Mesendoderm (in vitro differentiated cells): Measurements from ENCODE around the gene SRGAP3.

Experiments used
- DNase-seq: peaks from one replicate; pipeline ENCODE4 v3.0.0; 2013
- H2AK5ac ChIP-seq: 2 replicates; pipeline ENCODE4 v1.6.1; 2013; ENCODE audit warnings: low read length, inconsistent platforms
- H2BK120ac ChIP-seq: 2 replicates; pipeline ENCODE4 v1.6.1; 2013; ENCODE audit warnings: low read depth, mild to moderate bottlenecking, low read length, moderate library complexity, mixed read lengths
- H2BK15ac ChIP-seq: replicated peaks from 2 replicates; pipeline ENCODE4 v1.6.1; 2013; ENCODE audit warnings: low read depth, mild to moderate bottlenecking, moderate library complexity
- H2BK5ac ChIP-seq: 2 replicates; pipeline ENCODE4 v1.6.1; 2013; ENCODE audit warnings: low read length, inconsistent platforms
- H3K18ac ChIP-seq: 2 replicates; pipeline ENCODE4 v1.6.1; 2013; ENCODE audit warnings: mild to moderate bottlenecking, low read length, mixed read lengths
- H3K23ac ChIP-seq: one replicate; pipeline ENCODE4 v1.6.1; 2013; ENCODE audit warnings: low read length
- H3K27ac ChIP-seq: 2 replicates; pipeline ENCODE4 v1.5.1; 2013; ENCODE audit warnings: low read depth, mild to moderate bottlenecking, inconsistent platforms, low read length, moderate library complexity
- H3K27me3 ChIP-seq: 2 replicates; pipeline ENCODE4 v1.6.1; 2013; ENCODE audit warnings: low read length, control low read depth, mild to moderate bottlenecking, inconsistent platforms; ENCODE audit not compliant: insufficient read depth, poor library complexity
- H3K36me3 ChIP-seq: 2 replicates; pipeline ENCODE4 v1.6.1; 2013; ENCODE audit warnings: low read length, inconsistent platforms; ENCODE audit not compliant: control insufficient read depth, insufficient read depth
- H3K4ac ChIP-seq: one replicate; pipeline ENCODE4 v1.6.1; 2013; ENCODE audit warnings: low read depth, mild to moderate bottlenecking, low read length, moderate library complexity
- H3K4me1 ChIP-seq: 2 replicates; pipeline ENCODE4 v1.6.1; 2013; ENCODE audit warnings: low read depth, low read length, inconsistent platforms; ENCODE audit not compliant: control insufficient read depth
- H3K4me2 ChIP-seq: 2 replicates; pipeline ENCODE4 v1.6.1; 2013; ENCODE audit warnings: low read length
- H3K4me3 ChIP-seq: 2 replicates; pipeline ENCODE4 v1.5.1; 2013; ENCODE audit warnings: mild to moderate bottlenecking, low read length
- H3K56ac ChIP-seq: one replicate; pipeline ENCODE4 v1.6.1; 2013; ENCODE audit warnings: low read length
- H3K79me1 ChIP-seq: 2 replicates; pipeline ENCODE4 v1.6.1; 2013; ENCODE audit warnings: low read length, inconsistent platforms
- H3K79me2 ChIP-seq: 2 replicates; pipeline ENCODE4 v1.6.1; 2013; ENCODE audit warnings: mild to moderate bottlenecking, low read length; ENCODE audit not compliant: control insufficient read depth, insufficient read depth
- H3K9ac ChIP-seq: 2 replicates; pipeline ENCODE4 v1.6.1; 2013; ENCODE audit warnings: low read length, inconsistent platforms
- H4K5ac ChIP-seq: one replicate; pipeline ENCODE4 v1.6.1; 2013; ENCODE audit warnings: low read length
- H4K8ac ChIP-seq: one replicate; pipeline ENCODE4 v1.6.1; 2013; ENCODE audit warnings: low read depth, mild to moderate bottlenecking, control low read depth, low read length, moderate library complexity
- WGBS: extraction: QIAGEN DNeasy Blood & Tissue Kit; methylation state at CpG from one replicate; pipeline ENCODE4 v1.1.7; 2013; ENCODE audit warnings: low lambda C conversion rate, missing lambda C conversion rate; ENCODE audit not compliant: insufficient coverage; ENCODE audit errors: extremely low coverage; 5-methylcytosine and 5-hydroxymethylcytosine counted together

SRGAP3 gene

GRCh38 chr3:9045371-9045770 is 204.1 kb downstream of the SRGAP3 start:
- Histone ChIP-seq H2BK5ac (no peak overlapping the region), H3K4me1 (no peaks in the 10 kb centered on the region), H3K18ac (no peak overlapping the region), H3K36me3 (no peaks in the 10 kb centered on the region), H4K8ac (no peak overlapping the region), H3K4me3 (no peak overlapping the region), H3K56ac (no peak overlapping the region), H2BK120ac (no peak overlapping the region), H4K5ac (no peak overlapping the region), H3K27ac (no peak overlapping the region), H3K4me2 (no peak overlapping the region), H3K23ac (no peak overlapping the region), H2BK15ac (no peak overlapping the region), H3K9ac (no peak overlapping the region), H3K27me3 (no peaks in the 10 kb centered on the region), H3K79me2 (no peaks in the 10 kb centered on the region), H2AK5ac (no peak overlapping the region), H3K4ac (no peak overlapping the region), H3K79me1 (no peaks in the 10 kb centered on the region)
- WGBS: no CpG with 5 or more reads among the region's 7 CpGs
- DNase-seq: no peak

GRCh38 chr3:9043063-9043462 is 206.4 kb downstream of the SRGAP3 start:
- Histone ChIP-seq H3K79me2 (no peaks in the 10 kb centered on the region), H3K23ac (no peak overlapping the region), H3K4me1 (no peaks in the 10 kb centered on the region), H4K5ac (no peak overlapping the region), H3K27ac (no peak overlapping the region), H3K4me3 (no peak overlapping the region), H3K18ac (no peak overlapping the region), H3K36me3 (no peaks in the 10 kb centered on the region), H3K56ac (no peak overlapping the region), H3K79me1 (no peaks in the 10 kb centered on the region), H2BK5ac (no peak overlapping the region), H2BK120ac (no peak overlapping the region), H2BK15ac (no peak overlapping the region), H2AK5ac (no peak overlapping the region), H3K27me3 (no peaks in the 10 kb centered on the region), H3K4me2 (no peak overlapping the region), H4K8ac (no peak overlapping the region), H3K4ac (no peak overlapping the region), H3K9ac (no peak overlapping the region)
- DNase-seq: no peak
- no CpG with 5 or more reads among the region's 6 CpGs for WGBS

DNA sequence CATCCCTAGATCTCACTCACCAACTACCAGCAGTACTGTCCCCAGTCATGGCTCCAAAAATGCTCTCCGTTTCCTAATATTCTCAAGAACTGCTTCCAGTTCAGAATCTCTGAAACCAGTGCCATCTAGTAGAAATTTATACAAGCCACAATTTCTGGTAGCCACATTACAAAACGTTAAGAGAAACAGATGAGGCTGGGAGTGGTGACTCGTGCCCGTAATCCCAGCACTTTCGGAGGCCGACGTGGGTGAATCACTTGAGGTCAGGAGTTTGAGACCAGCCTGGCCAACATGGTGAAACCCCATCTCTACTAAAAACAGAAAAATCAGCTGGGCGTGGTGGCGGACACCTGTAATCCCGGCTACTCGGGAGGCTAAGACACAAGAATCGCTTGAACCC is 207.8 kb downstream of the SRGAP3 start:
- Histone ChIP-seq H4K5ac (no peak overlapping the region), H3K4ac (no peak overlapping the region), H3K79me1 (no peaks in the 10 kb centered on the region), H2BK15ac (no peak overlapping the region), H2BK5ac (no peak overlapping the region), H3K9ac (no peak overlapping the region), H2BK120ac (no peak overlapping the region), H3K56ac (no peak overlapping the region), H2AK5ac (no peak overlapping the region), H3K4me1 (no peaks in the 10 kb centered on the region), H3K4me2 (no peak overlapping the region), H3K27me3 (no peaks in the 10 kb centered on the region), H4K8ac (no peak overlapping the region), H3K27ac (no peak overlapping the region), H3K18ac (no peak overlapping the region), H3K23ac (no peak overlapping the region), H3K4me3 (no peak overlapping the region), H3K36me3 (no peaks in the 10 kb centered on the region), H3K79me2 (no peaks in the 10 kb centered on the region)
- no peak for DNase-seq
- WGBS: no CpG with 5 or more reads among the region's 12 CpGs

DNA sequence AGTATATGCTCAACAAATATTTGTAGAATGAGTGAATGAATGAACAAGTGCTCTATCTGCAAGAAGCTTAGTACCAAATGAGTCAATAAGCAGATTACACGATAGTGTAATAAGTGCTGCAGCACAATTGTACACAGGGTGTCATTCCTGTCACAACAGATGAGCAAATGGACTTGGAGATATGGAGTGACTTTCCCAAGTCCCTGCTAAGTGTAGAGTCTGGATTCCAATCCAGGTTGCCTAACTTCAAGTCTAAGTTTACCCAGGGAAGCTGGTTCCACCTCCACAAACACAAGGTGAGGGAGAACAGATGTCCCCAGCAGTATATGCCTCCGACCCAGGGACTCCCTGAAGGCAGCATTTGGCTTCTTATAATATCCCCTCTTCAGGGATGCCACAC is 208.4 kb downstream of the SRGAP3 start:
- Histone ChIP-seq H4K5ac (no peak overlapping the region), H3K4me1 (peaks cover 3% of the 10 kb centered on the region), H2BK120ac (no peak overlapping the region), H3K56ac (no peak overlapping the region), H3K27me3 (no peaks in the 10 kb centered on the region), H3K4me2 (no peak overlapping the region), H4K8ac (no peak overlapping the region), H3K4ac (no peak overlapping the region), H3K79me2 (no peaks in the 10 kb centered on the region), H3K9ac (no peak overlapping the region), H3K79me1 (no peaks in the 10 kb centered on the region), H3K4me3 (no peak overlapping the region), H3K18ac (no peak overlapping the region), H3K36me3 (no peaks in the 10 kb centered on the region), H2AK5ac (no peak overlapping the region), H2BK5ac (no peak overlapping the region), H2BK15ac (no peak overlapping the region), H3K27ac (no peak overlapping the region), H3K23ac (no peak overlapping the region)
- no peak for DNase-seq
- no CpG with 5 or more reads among the region's 2 CpGs for WGBS

- H3K9ac ChIP-seq: no peak overlapping the region
- H3K56ac ChIP-seq: no peak overlapping the region
- H3K4me2 ChIP-seq: no peak overlapping the region
- no peaks in the 10 kb centered on the region for H3K79me2 ChIP-seq
- H3K36me3 ChIP-seq: no peaks in the 10 kb centered on the region
- no peaks in the 10 kb centered on the region for H3K79me1 ChIP-seq
- H2BK5ac ChIP-seq: no peak overlapping the region
- no peak for DNase-seq
- H3K18ac ChIP-seq: no peak overlapping the region
- H3K27ac ChIP-seq: no peak overlapping the region
- H4K5ac ChIP-seq: no peak overlapping the region
- no peak overlapping the region for H2BK120ac ChIP-seq
- no peak overlapping the region for H2BK15ac ChIP-seq
- no peak overlapping the region for H2AK5ac ChIP-seq
- no peak overlapping the region for H3K4me3 ChIP-seq
- no CpG with 5 or more reads among the region's 12 CpGs for WGBS
- no peaks in the 10 kb centered on the region for H3K27me3 ChIP-seq
- H4K8ac ChIP-seq: no peak overlapping the region
- no peak overlapping the region for H3K4ac ChIP-seq
- peaks cover 4% of the 10 kb centered on the region for H3K4me1 ChIP-seq
- H3K23ac ChIP-seq: no peak overlapping the region
Observed at GRCh38 chr3:9037144-9037711, 212.2 kb downstream of the SRGAP3 start.

- Histone ChIP-seq H3K23ac (no peak overlapping the region), H3K4me1 (peaks cover 4% of the 10 kb centered on the region), H3K27me3 (no peaks in the 10 kb centered on the region), H3K4me3 (no peak overlapping the region), H4K8ac (no peak overlapping the region), H2AK5ac (no peak overlapping the region), H3K18ac (no peak overlapping the region), H3K36me3 (no peaks in the 10 kb centered on the region), H3K56ac (no peak overlapping the region), H3K9ac (no peak overlapping the region), H4K5ac (no peak overlapping the region), H3K4me2 (no peak overlapping the region), H2BK120ac (no peak overlapping the region), H3K79me2 (no peaks in the 10 kb centered on the region), H2BK15ac (no peak overlapping the region), H3K4ac (no peak overlapping the region), H3K79me1 (no peaks in the 10 kb centered on the region), H3K27ac (no peak overlapping the region), H2BK5ac (no peak overlapping the region)
- WGBS: no CpG with 5 or more reads among the region's 9 CpGs
- no peak for DNase-seq
Observed at GRCh38 chr3:9036404-9037131, 212.9 kb downstream of the SRGAP3 start.
